Nephron progenitor cell (in vitro differentiated cells): ENCODE results near the gene MEIS1.

Experiments used
- DNase-seq: peaks from one replicate; pipeline ENCODE4 v3.0.0; 2021
- H3K27ac Mint-ChIP-seq: 2 replicates; pipeline ENCODE4 v1.8.0; 2021; ENCODE audit warnings: mild to moderate bottlenecking, moderate library complexity, mixed read lengths
- H3K27me3 Mint-ChIP-seq: 2 replicates; pipeline ENCODE4 v1.8.0; 2021; ENCODE audit warnings: mild to moderate bottlenecking, low read depth, mixed read lengths; ENCODE audit not compliant: poor library complexity
- H3K36me3 Mint-ChIP-seq: 2 replicates; pipeline ENCODE4 v1.8.0; 2021; ENCODE audit warnings: low read depth, mixed read lengths
- H3K4me1 Mint-ChIP-seq: 2 replicates; pipeline ENCODE4 v1.8.0; 2021; ENCODE audit warnings: mixed read lengths
- H3K4me3 Mint-ChIP-seq: 2 replicates; pipeline ENCODE4 v1.8.0; 2021; ENCODE audit warnings: mild to moderate bottlenecking, moderate library complexity, mixed read lengths
- H3K9me3 Mint-ChIP-seq: 2 replicates; pipeline ENCODE4 v1.8.0; 2021; ENCODE audit warnings: mild to moderate bottlenecking, moderate library complexity, mixed read lengths
- TF ChIP-seq, protein P1 (sequence below): fragments of 200-600 bp; sonication (generic); IDR thresholded peaks from 2 replicates; pipeline ENCODE4 v1.5.0; 2021; ENCODE audit warnings: antibody characterized with exemption

The MEIS1 gene

DNA sequence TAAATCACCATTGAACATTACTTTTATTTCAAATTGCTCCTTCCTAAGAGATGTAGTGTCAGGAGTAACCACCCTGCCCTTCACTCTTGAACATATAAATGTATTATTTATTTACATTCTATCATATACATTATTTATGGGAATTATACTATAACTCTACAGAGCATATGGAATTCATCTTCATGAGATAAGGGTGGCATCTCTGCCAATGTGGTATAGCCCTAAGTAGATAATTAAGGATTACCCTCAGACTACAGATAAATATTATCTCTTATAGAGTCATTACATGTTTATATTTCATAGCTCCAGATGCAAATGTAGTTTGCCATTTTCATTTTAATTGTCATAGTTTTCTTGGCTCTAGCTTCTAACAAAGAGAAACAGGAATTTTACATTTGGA lies 17.3 kb downstream of the MEIS1 start:
- Mint-ChIP-seq H3K36me3 (peaks cover 73% of the 10 kb centered on the region), H3K4me3 (no peak overlapping the region), H3K27ac (no peak overlapping the region), H3K9me3 (no peaks in the 10 kb centered on the region), H3K4me1 (peaks cover 14% of the 10 kb centered on the region), H3K27me3 (no peaks in the 10 kb centered on the region)
- no peak for DNase-seq
- TF ChIP-seq, protein P1, sequence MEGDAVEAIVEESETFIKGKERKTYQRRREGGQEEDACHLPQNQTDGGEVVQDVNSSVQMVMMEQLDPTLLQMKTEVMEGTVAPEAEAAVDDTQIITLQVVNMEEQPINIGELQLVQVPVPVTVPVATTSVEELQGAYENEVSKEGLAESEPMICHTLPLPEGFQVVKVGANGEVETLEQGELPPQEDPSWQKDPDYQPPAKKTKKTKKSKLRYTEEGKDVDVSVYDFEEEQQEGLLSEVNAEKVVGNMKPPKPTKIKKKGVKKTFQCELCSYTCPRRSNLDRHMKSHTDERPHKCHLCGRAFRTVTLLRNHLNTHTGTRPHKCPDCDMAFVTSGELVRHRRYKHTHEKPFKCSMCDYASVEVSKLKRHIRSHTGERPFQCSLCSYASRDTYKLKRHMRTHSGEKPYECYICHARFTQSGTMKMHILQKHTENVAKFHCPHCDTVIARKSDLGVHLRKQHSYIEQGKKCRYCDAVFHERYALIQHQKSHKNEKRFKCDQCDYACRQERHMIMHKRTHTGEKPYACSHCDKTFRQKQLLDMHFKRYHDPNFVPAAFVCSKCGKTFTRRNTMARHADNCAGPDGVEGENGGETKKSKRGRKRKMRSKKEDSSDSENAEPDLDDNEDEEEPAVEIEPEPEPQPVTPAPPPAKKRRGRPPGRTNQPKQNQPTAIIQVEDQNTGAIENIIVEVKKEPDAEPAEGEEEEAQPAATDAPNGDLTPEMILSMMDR, result no peak

DNA sequence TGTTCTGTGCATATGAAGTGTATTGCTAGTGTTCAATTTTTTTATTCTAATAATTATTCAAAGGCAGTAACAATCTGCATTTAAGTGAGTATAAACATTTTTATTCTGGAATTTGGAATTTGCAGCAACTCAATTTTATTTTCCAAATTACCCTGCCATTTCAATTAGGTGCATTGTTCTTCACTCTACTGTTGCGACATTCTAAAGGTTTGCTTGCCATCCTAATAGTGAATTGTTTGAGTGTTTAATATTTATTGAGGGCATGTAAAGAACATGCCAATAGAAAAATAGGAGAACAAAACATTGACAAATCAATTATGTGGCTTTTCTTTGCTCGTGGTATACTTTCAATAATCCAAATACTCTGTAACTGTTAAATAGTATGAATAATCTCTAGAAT lies 18.0 kb downstream of the MEIS1 start:
- Mint-ChIP-seq H3K4me1 (peaks cover 7% of the 10 kb centered on the region), H3K36me3 (peaks cover 75% of the 10 kb centered on the region), H3K27me3 (no peaks in the 10 kb centered on the region), H3K4me3 (no peak overlapping the region), H3K27ac (no peak overlapping the region), H3K9me3 (no peaks in the 10 kb centered on the region)
- TF ChIP-seq, protein P1, result no peak
- no peak for DNase-seq

- H3K4me3 Mint-ChIP-seq, result no peak overlapping the region
- H3K4me1 Mint-ChIP-seq, result peaks cover 20% of the 10 kb centered on the region
- H3K27me3 Mint-ChIP-seq, result no peaks in the 10 kb centered on the region
- peak overlapping the region; percentile 34 for H3K27ac Mint-ChIP-seq
- DNase-seq, result no peak
- TF ChIP-seq, protein P1, result no peak
- no peaks in the 10 kb centered on the region for H3K9me3 Mint-ChIP-seq
- peaks cover 89% of the 10 kb centered on the region for H3K36me3 Mint-ChIP-seq
Measured at GRCh38 chr2:66455490-66455889, 20.6 kb downstream of the MEIS1 start.

GRCh38 chr2:66456183-66457041 lies 21.5 kb downstream of the MEIS1 start:
- Mint-ChIP-seq H3K27me3 (no peaks in the 10 kb centered on the region), H3K9me3 (no peaks in the 10 kb centered on the region), H3K36me3 (peaks cover 86% of the 10 kb centered on the region), H3K4me3 (no peak overlapping the region), H3K4me1 (peaks cover 27% of the 10 kb centered on the region), H3K27ac (no peak overlapping the region)
- TF ChIP-seq, protein P1, result no peak
- no peak for DNase-seq

DNA sequence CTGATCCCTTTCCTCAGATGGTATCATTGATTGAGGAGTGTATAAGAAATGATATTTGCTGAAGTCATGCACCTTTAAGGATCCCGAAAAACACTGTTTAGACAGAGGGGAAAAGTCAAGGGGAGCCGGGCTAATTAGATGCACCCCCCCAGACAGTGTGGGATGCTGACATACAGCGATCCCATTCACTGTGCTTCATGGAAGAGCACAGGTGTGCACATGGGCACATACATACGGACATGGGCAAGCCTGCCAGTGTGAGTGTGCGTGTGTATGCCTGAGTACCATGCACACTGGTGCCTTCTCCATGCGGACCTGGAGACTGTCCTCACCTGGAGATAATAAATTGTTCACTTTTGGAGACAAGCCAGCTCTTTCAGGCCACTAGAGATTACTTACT lies 22.6 kb downstream of the MEIS1 start:
- Mint-ChIP-seq H3K4me3 (no peak overlapping the region), H3K36me3 (peaks cover 91% of the 10 kb centered on the region), H3K9me3 (no peaks in the 10 kb centered on the region), H3K27me3 (no peaks in the 10 kb centered on the region), H3K27ac (peak overlapping the region; percentile 56), H3K4me1 (peaks cover 39% of the 10 kb centered on the region)
- no peak for DNase-seq
- TF ChIP-seq, protein P1, result no peak

DNA sequence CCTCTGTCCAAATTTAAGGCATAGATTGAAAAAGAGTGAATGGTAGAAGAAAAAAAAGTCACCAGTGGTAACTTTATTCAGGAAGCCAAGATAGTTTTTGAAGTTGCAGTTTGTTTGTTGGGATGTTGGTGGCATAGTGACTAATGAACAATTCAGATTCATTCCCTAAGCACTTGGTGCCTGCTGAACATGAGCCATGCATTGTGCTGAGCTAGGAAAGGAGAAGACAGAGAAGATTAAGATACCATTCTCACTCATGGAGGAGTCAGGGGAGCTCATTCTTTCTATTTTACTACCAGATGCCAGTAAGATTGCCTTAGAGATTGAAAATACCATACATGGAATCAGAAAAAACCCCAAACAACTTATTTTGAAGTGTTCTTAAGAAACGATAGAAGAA lies 25.1 kb downstream of the MEIS1 start:
- peaks cover 92% of the 10 kb centered on the region for H3K36me3 Mint-ChIP-seq
- DNase-seq, result no peak
- H3K27ac Mint-ChIP-seq, result peak overlapping the region; percentile 55
- H3K4me1 Mint-ChIP-seq, result peaks cover 64% of the 10 kb centered on the region
- H3K4me3 Mint-ChIP-seq, result no peak overlapping the region
- TF ChIP-seq, protein P1, result no peak
- H3K27me3 Mint-ChIP-seq, result no peaks in the 10 kb centered on the region
- H3K9me3 Mint-ChIP-seq, result no peaks in the 10 kb centered on the region
